Duodenal mucosa (tissue), 2 donors: ENCODE measurements around the gene DHX36.

ENCODE experiments used
- H3K27ac ChIP-seq: one replicate; pipeline ENCODE4 v1.7.0; 2013; ENCODE audit warnings: low read depth, low read length
- H3K27me3 ChIP-seq, 2 donors: one replicate each; pipeline ENCODE4 v1.7.0; 2013; ENCODE audit warnings: low read length in 2 of 2, control low read depth in 1 of 2; ENCODE audit not compliant: insufficient read depth in 2 of 2, control insufficient read depth in 1 of 2
- H3K36me3 ChIP-seq, 2 donors: one replicate each; pipeline ENCODE4 v1.7.0; 2013; ENCODE audit warnings: low read length in 2 of 2, control low read depth in 1 of 2; ENCODE audit not compliant: insufficient read depth in 2 of 2, control insufficient read depth in 1 of 2
- H3K4me1 ChIP-seq, 2 donors: one replicate each; pipeline ENCODE4 v1.7.0; 2013; ENCODE audit warnings: low read length in 2 of 2, control low read depth in 1 of 2; ENCODE audit not compliant: insufficient read depth in 2 of 2, control insufficient read depth in 1 of 2
- H3K4me3 ChIP-seq, 2 donors: one replicate each; pipeline ENCODE4 v1.7.0; 2013; ENCODE audit warnings: low read length in 2 of 2, low read depth in 1 of 2
- H3K9ac ChIP-seq, 2 donors: one replicate each; pipeline ENCODE4 v1.7.0; 2013; ENCODE audit warnings: low read length in 2 of 2, low read depth in 1 of 2
- H3K9me3 ChIP-seq, 2 donors: one replicate each; pipeline ENCODE4 v1.7.0; 2013; ENCODE audit warnings: low read length in 2 of 2, control low read depth in 1 of 2; ENCODE audit not compliant: control insufficient read depth in 1 of 2

Gene DHX36

GRCh38 chr3:154323891-154324738, at the start of gene DHX36:
Gene DHX36 (minus strand): TSS chr3:154324487. CDS start chr3:154324416, 71 bp downstream.
- H3K27me3 ChIP-seq = no peaks in the 10 kb centered on the region
- no peaks in the 10 kb centered on the region for H3K9me3 ChIP-seq
- H3K4me3 ChIP-seq = peak within 1 kb of the TSS; percentile 86 to 89
- peaks cover 11 to 29% of the 10 kb centered on the region in 2 donors for H3K4me1 ChIP-seq
- no peaks in the 10 kb centered on the region for H3K36me3 ChIP-seq
- peak within 1 kb of the TSS; percentile 92 for H3K27ac ChIP-seq
- H3K9ac ChIP-seq = peak within 1 kb of the TSS; percentile 79 to 97

GRCh38 chr3:154367221-154367620, 42.9 kb upstream of the DHX36 start:
- Histone ChIP-seq H3K4me3 (no peak overlapping the region), H3K36me3 (no peaks in the 10 kb centered on the region), H3K9me3 (no peaks in the 10 kb centered on the region), H3K4me1 (no peaks in the 10 kb centered on the region), H3K27ac (no peak overlapping the region), H3K27me3 (no peaks in the 10 kb centered on the region), H3K9ac (no peak overlapping the region)

GRCh38 chr3:154364849-154365248, 40.6 kb upstream of the DHX36 start:
- Histone ChIP-seq H3K4me1 (no peaks in the 10 kb centered on the region), H3K4me3 (no peak overlapping the region), H3K9me3 (no peaks in the 10 kb centered on the region), H3K27me3 (no peaks in the 10 kb centered on the region), H3K9ac (no peak overlapping the region), H3K36me3 (no peaks in the 10 kb centered on the region), H3K27ac (no peak overlapping the region)

GRCh38 chr3:154361099-154361498, 36.8 kb upstream of the DHX36 start:
- Histone ChIP-seq H3K9me3 (no peaks in the 10 kb centered on the region), H3K9ac (no peak overlapping the region), H3K4me1 (no peaks in the 10 kb centered on the region), H3K27me3 (no peaks in the 10 kb centered on the region), H3K27ac (no peak overlapping the region), H3K36me3 (no peaks in the 10 kb centered on the region), H3K4me3 (no peak overlapping the region)

GRCh38 chr3:154356009-154356408, 31.7 kb upstream of the DHX36 start:
- H3K4me1 ChIP-seq = no peaks in the 10 kb centered on the region
- H3K4me3 ChIP-seq = no peak overlapping the region
- no peak overlapping the region for H3K9ac ChIP-seq
- no peaks in the 10 kb centered on the region for H3K27me3 ChIP-seq
- no peaks in the 10 kb centered on the region for H3K9me3 ChIP-seq
- no peaks in the 10 kb centered on the region for H3K36me3 ChIP-seq
- H3K27ac ChIP-seq = no peak overlapping the region

GRCh38 chr3:154349223-154349622, 24.9 kb upstream of the DHX36 start:
- Histone ChIP-seq H3K36me3 (no peaks in the 10 kb centered on the region), H3K4me1 (no peaks in the 10 kb centered on the region), H3K9me3 (no peaks in the 10 kb centered on the region)

GRCh38 chr3:154345422-154346122, 21.3 kb upstream of the DHX36 start:
- no peak overlapping the region for H3K27ac ChIP-seq
- no peaks in the 10 kb centered on the region for H3K4me1 ChIP-seq
- H3K9me3 ChIP-seq = no peaks in the 10 kb centered on the region
- H3K36me3 ChIP-seq = no peaks in the 10 kb centered on the region
- no peak overlapping the region for H3K9ac ChIP-seq
- H3K27me3 ChIP-seq = no peaks in the 10 kb centered on the region
- H3K4me3 ChIP-seq = no peak overlapping the region

More at GRCh38 chr3:154349223-154349622, 24.9 kb upstream of the DHX36 start:
- H3K9ac ChIP-seq = no peak overlapping the region
- H3K27ac ChIP-seq = no peak overlapping the region
- H3K27me3 ChIP-seq = no peaks in the 10 kb centered on the region
- no peak overlapping the region for H3K4me3 ChIP-seq

- H3K9ac ChIP-seq = no peak overlapping the region
- H3K4me3 ChIP-seq = no peak overlapping the region
- H3K9me3 ChIP-seq = no peaks in the 10 kb centered on the region
- no peak overlapping the region for H3K27ac ChIP-seq
- H3K27me3 ChIP-seq = no peaks in the 10 kb centered on the region
- H3K4me1 ChIP-seq = no peaks in the 10 kb centered on the region
- no peaks in the 10 kb centered on the region for H3K36me3 ChIP-seq
These were observed 14.3 kb upstream of the DHX36 start for GRCh38 chr3:154338570-154338969.

GRCh38 chr3:154338008-154338407, 13.7 kb upstream of the DHX36 start:
- Histone ChIP-seq H3K4me3 (no peak overlapping the region), H3K9ac (no peak overlapping the region), H3K9me3 (no peaks in the 10 kb centered on the region), H3K27ac (no peak overlapping the region), H3K27me3 (no peaks in the 10 kb centered on the region), H3K36me3 (no peaks in the 10 kb centered on the region), H3K4me1 (no peaks in the 10 kb centered on the region)

GRCh38 chr3:154334973-154335420, 10.7 kb upstream of the DHX36 start:
- Histone ChIP-seq H3K4me1 (no peaks in the 10 kb centered on the region), H3K27me3 (no peaks in the 10 kb centered on the region), H3K9me3 (no peaks in the 10 kb centered on the region), H3K4me3 (no peak overlapping the region), H3K27ac (no peak overlapping the region), H3K36me3 (no peaks in the 10 kb centered on the region), H3K9ac (no peak overlapping the region)
